ENCODE data around the gene KLHDC9.

GRCh38 chr1:161111527-161111926 is 13.4 kb downstream of the KLHDC9 start:
- TF ChIP-seq CTCF (IDR thresholded peaks at IDR 0.05) = no peak
- TF ChIP-seq POLR2A (IDR thresholded peaks at IDR 0.05) = no peak
- no peak for TF ChIP-seq POLR2AphosphoS5 (IDR thresholded peaks at IDR 0.05)
